ENCODE measurements around the gene MED12. TPM values are rescaled to one million over a fixed set of nuclear protein-coding genes. Genes with fewer than 3 reads are reported as not detected.
A peak's percentile ranks its signal among the peaks of the same experiment; 100 is the strongest.

The MED12 gene
- total RNA-seq (2014; rRNA removed; shearing (Covaris generic)), result 16.9 and 26.8 TPM in 2 replicates

DNA sequence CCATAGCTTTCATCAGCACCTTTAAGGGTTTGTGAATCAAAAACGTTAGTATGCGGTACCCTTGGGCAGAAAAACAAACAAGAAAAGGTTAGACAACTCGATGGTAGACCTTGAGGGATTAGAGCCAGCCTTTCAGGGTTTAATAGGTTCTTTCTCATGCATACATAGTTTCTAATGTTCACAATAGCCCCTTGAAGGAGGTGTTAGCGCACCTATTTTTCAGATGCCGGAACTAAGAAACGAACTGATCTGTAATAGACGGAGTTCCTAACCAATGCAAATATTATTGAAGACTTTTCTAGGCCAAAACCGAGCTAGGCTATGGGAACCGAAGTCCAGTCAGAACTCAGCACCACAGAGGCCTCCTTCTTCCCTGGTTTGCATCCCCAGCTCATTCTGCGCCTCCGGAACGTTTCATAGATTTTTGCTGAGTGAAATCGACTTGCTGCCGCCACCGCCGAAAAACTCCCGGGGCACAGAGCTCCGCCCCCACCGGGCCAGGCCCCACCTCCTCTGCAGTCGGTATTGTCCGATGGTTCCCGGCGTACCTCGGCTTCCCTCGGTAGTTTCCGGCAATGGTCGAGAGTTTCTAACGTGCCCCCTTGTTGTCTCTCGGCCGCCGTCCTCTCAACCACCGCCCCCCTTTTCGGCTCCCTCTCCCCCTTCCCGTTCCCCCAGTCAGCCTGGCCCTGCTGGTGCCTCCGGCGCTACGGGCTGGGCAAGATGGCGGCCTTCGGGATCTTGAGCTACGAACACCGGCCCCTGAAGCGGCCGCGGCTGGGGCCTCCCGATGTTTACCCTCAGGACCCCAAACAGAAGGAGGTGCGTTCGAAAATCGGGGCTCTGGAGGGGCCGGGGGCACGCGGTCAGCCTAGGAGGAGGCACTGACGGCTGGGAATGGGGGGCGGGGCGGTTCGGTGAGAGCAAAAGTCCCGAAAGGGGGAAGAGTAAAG is at the start of gene MED12:
Gene MED12 (plus strand): TSS at position 565 of the 953 bp plus-strand sequence. CDS start 159 bp downstream, at position 724.
- peak; percentile 55 for DNase-seq (ENCODE audit: low spot score)

DNA sequence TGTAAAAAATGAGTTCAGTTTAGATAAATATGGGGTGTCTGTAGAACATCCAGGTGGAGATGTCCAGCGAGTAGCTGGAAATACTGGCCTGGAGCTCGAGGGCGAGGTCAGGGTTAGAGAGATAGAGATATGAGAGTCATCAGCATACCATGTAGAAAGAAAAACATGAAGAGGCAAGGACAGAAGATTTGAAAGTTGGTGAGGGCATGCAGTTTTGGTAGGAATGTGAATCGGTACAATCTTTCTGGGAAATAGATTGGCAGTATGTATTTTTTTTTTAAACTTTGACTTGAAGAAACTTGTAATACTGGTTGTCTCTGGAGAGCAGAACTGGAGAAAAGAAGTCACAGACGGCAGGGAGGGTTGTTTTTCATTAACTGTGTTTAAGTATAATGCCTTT is 47.9 kb upstream of the MED12 start:
- DNase-seq (ENCODE audit: low spot score), result no peak

- DNase-seq (ENCODE audit: low spot score), result no peak
Observed at GRCh38 chrX:71081330-71082123, 36.9 kb upstream of the MED12 start.

GRCh38 chrX:71082124-71082647 is 36.2 kb upstream of the MED12 start:
- DNase-seq (ENCODE audit: low spot score), result no peak

- no peak for DNase-seq (ENCODE audit: low spot score)
Observed at GRCh38 chrX:71082822-71083221, 35.6 kb upstream of the MED12 start.

DNA sequence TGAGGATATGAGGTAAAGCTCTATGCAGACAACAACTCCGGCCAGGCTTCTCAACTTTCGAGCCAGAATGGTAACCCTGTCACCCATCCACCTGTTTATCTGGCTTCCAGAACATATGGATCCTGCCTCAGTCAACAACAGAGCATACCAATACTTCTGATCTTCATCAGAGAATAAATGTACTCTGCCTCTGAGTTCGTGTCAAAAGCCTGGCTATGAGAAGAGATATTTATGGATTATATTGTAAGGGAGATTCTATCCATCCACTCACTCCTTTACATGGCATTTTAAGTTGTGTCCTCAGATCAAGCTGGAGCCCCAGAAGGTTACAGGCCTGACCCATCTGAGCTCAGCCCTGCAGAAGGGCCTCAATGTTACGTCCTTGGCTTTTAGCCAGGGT is 32.5 kb upstream of the MED12 start:
- DNase-seq (ENCODE audit: low spot score), result no peak

- DNase-seq (ENCODE audit: low spot score), result no peak
Observed at GRCh38 chrX:71091263-71091662, 27.1 kb upstream of the MED12 start.

GRCh38 chrX:71095033-71095432 is 23.4 kb upstream of the MED12 start:
- DNase-seq (ENCODE audit: low spot score), result no peak

GRCh38 chrX:71095555-71095980 is 22.8 kb upstream of the MED12 start, which contains the start of gene FOXO4:
TSS of gene FOXO4 (plus strand) at chrX:71095851. CDS start at chrX:71096529, 678 bp downstream.
- DNase-seq (ENCODE audit: low spot score), result peak; percentile 66

GRCh38 chrX:71095981-71096759 is 22.2 kb upstream of the MED12 start:
- DNase-seq (ENCODE audit: low spot score), result no peak

GRCh38 chrX:71096760-71097032 is 21.7 kb upstream of the MED12 start:
- DNase-seq (ENCODE audit: low spot score), result no peak

DNA sequence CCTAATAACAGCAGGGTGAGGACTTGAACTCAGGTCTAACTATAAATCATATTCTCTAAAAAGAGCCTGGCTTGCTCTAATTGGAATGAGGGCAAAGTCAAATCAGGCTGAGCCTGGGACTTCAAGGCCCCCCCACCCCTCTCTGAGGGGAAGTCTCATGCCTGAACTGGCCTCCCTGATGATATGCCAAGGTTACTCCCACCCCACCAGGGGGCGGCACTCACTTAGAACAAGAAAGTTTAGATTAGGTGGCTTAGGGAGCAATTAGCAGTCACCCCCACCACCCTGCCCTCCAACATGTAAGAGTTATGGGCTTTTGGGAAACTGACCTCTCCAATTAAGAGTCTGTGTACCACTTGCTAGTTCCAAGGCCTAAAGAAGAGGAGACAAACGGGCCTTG is 20.1 kb upstream of the MED12 start:
- no peak for DNase-seq (ENCODE audit: low spot score)

DNA sequence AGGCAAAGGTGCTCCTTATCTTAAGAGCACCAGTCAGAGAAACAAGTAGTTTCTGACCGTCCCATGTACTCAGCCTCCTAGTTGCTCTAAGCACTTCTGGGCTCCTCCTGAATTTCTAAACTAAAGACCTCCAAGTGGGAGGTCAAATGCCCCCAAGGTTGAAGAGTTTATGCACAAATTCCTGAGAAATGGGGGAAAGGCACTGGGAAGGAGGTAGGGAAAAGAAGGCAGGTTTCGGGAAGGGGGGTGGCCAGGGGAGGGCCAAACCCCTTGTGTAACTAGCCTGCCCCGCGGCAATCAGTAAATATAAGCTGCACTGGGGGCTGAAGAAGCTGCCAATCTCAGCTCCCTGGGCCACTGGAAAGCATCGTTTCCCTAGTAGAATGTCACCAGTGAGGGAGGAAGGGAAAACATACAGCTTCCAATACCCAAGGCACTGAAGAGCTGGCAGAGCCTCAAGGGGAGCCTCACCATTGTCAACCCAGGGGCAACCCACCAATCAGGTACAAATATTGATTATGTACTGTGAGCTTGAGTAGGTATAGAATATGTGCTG is 19.4 kb upstream of the MED12 start:
- DNase-seq (ENCODE audit: low spot score), result no peak

DNA sequence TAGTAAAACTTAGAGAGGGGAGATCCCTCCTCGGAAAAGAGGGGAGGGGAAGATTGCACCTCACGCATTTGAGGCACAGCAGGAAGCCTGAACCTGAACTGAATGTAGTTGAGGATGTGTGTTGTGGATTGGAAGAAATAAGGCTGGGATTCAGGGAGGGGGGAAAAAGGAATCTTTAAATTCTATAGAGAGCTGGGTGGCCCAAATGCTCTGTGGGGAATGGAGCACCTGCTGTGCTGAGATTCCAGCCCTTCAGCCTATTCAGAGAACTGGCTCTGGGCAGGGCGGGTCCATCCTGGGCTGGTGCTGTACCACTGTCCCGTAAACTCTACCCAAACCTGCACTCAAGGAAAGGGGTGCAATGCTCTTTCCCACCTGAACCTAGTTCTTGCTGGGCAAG is 18.7 kb upstream of the MED12 start:
- DNase-seq (ENCODE audit: low spot score), result no peak

- DNase-seq (ENCODE audit: low spot score), result no peak
Observed at GRCh38 chrX:71100581-71101505, 17.6 kb upstream of the MED12 start.

DNA sequence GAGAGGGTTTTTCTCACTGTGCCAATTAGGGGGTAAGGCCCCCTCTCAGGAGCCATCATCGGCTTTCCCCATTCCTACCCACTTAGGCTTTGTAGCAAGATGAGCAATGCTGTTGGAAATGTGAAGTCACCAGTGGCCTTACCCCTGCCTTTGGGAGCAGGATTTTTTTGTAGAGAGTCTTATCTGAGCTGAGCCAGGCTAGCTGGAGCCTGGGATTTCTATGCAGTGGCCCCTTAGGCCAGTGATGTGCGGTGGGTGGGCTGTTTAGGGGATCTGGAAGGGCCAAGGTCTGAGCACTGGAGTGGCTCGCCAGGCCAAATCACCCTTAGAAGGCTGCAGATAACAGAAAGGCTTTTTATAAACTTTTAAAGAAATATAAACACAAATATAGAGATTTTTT is 16.1 kb upstream of the MED12 start:
- no peak for DNase-seq (ENCODE audit: low spot score)

GRCh38 chrX:71103110-71103983 is 15.0 kb upstream of the MED12 start:
- no peak for DNase-seq (ENCODE audit: low spot score)

GRCh38 chrX:71105628-71106027 is 12.8 kb upstream of the MED12 start:
- DNase-seq (ENCODE audit: low spot score), result no peak

- peak; percentile 21 for DNase-seq (ENCODE audit: low spot score)
Observed at GRCh38 chrX:71106427-71106826, 12.0 kb upstream of the MED12 start, which contains the start of gene CXorf65. TSS of gene CXorf65 (minus strand) at chrX:71106740. CDS start at chrX:71106556, 184 bp downstream.

Measured in A172 (cell line).